Measurements from ENCODE around the gene FCMR. TPM values are rescaled to one million over a fixed set of nuclear protein-coding genes. Genes with fewer than 3 reads are reported as not detected.
A peak's percentile ranks its signal among the peaks of the same experiment; 100 is the strongest.

FCMR gene
- total RNA-seq: 14.1 and 16.7 TPM in 2 replicates

DNA sequence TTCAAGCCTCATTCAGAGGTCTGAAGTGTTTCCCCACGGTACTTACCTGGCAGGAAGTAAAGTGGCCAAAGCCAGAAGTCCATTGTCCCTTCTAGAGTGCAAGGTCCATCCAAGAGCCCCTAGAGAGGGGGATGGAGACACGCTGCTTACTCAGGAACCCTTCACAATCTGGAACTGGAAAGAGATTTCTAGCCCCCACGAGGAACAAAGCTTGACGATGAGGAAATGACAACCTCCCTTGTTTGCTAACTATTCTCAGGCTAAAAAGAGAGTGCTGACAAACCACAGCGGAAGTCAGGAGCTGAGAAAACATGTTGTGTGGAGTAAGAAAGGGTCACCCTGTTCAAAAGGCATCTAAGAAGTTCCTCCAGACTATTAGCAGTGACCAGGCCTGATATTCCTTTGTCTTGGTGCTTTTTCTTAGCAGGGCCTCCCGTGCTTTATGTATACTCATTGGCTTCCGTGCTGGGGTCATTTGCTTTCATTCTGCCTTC is at the start of gene FCMR:
FCMR (minus strand) TSS at position 170 of the 494 bp plus-strand sequence; CDS start at position 83, 87 bp downstream.
- peaks cover 42% of the 10 kb centered on the region for H3K4me1 Mint-ChIP-seq (ENCODE audit: low read depth)
- DNase-seq (ENCODE audit: low spot score): peak; percentile 36
- peak within 1 kb of the TSS; percentile 75 for H3K4me3 Mint-ChIP-seq (ENCODE audit: low read depth)
- H3K36me3 Mint-ChIP-seq (ENCODE audit: low read depth): peaks cover 19% of the 10 kb centered on the region
- H3K27me3 Mint-ChIP-seq (ENCODE audit: low read depth): no peaks in the 10 kb centered on the region
- H3K9me3 Mint-ChIP-seq: no peaks in the 10 kb centered on the region
- no peak within 1 kb of the TSS for H3K27ac Mint-ChIP-seq
- intact Hi-C loops (cut with micrococcal nuclease): loop anchor here (1.0 to 2.0 kb wide), 2 partner anchors 25 to 237 kb away; partner anchors contain the start of gene IL24

- intact Hi-C loops (cut with micrococcal nuclease): no loop called here
- Mint-ChIP-seq H3K4me1 (ENCODE audit: low read depth) (peaks cover 20% of the 10 kb centered on the region), H3K4me3 (ENCODE audit: low read depth) (no peak overlapping the region), H3K27ac (no peak overlapping the region), H3K27me3 (ENCODE audit: low read depth) (peaks cover 35% of the 10 kb centered on the region), H3K36me3 (ENCODE audit: low read depth) (no peaks in the 10 kb centered on the region), H3K9me3 (no peaks in the 10 kb centered on the region)
- DNase-seq (ENCODE audit: low spot score): no peak
Observed at GRCh38 chr1:206971029-206971655, 49.4 kb upstream of the FCMR start.

DNA sequence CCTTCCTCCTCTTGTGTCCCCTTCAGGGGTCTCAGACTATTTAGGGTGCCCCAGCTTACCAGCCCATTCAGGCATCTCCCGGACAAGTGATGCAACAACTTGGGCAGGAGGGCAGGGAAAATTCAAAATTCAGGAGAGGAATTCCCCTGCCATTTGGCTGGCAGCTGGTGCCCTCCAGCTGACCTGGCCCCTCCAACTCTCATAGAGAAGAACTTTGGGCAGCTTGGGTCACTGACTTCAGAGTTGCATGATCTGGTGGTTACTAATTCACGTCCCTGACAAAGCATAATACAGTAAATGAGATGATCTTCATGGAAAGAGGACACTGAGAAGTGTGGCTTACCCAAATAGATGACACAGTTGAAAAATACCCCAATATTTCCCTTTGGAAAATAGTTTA is 48.7 kb upstream of the FCMR start, which contains the start of gene FCAMR:
FCAMR (minus strand) TSS at position 15 of the 400 bp plus-strand sequence. CDS start 335 bp downstream, outside the sequence.
- DNase-seq (ENCODE audit: low spot score): no peak
- Mint-ChIP-seq H3K4me3 (ENCODE audit: low read depth) (no peak within 1 kb of the TSS), H3K36me3 (ENCODE audit: low read depth) (no peaks in the 10 kb centered on the region), H3K9me3 (no peaks in the 10 kb centered on the region), H3K27ac (no peak within 1 kb of the TSS), H3K4me1 (ENCODE audit: low read depth) (peaks cover 20% of the 10 kb centered on the region), H3K27me3 (ENCODE audit: low read depth) (peaks cover 35% of the 10 kb centered on the region)
- intact Hi-C loops (cut with micrococcal nuclease): no loop called here

- H3K27ac Mint-ChIP-seq: no peak overlapping the region
- H3K27me3 Mint-ChIP-seq (ENCODE audit: low read depth): peaks cover 35% of the 10 kb centered on the region
- peaks cover 20% of the 10 kb centered on the region for H3K4me1 Mint-ChIP-seq (ENCODE audit: low read depth)
- H3K9me3 Mint-ChIP-seq: no peaks in the 10 kb centered on the region
- DNase-seq (ENCODE audit: low spot score): no peak
- no peaks in the 10 kb centered on the region for H3K36me3 Mint-ChIP-seq (ENCODE audit: low read depth)
- intact Hi-C loops (cut with micrococcal nuclease): no loop called here
- no peak overlapping the region for H3K4me3 Mint-ChIP-seq (ENCODE audit: low read depth)
Observed at GRCh38 chr1:206969090-206969489, 47.3 kb upstream of the FCMR start.

DNA sequence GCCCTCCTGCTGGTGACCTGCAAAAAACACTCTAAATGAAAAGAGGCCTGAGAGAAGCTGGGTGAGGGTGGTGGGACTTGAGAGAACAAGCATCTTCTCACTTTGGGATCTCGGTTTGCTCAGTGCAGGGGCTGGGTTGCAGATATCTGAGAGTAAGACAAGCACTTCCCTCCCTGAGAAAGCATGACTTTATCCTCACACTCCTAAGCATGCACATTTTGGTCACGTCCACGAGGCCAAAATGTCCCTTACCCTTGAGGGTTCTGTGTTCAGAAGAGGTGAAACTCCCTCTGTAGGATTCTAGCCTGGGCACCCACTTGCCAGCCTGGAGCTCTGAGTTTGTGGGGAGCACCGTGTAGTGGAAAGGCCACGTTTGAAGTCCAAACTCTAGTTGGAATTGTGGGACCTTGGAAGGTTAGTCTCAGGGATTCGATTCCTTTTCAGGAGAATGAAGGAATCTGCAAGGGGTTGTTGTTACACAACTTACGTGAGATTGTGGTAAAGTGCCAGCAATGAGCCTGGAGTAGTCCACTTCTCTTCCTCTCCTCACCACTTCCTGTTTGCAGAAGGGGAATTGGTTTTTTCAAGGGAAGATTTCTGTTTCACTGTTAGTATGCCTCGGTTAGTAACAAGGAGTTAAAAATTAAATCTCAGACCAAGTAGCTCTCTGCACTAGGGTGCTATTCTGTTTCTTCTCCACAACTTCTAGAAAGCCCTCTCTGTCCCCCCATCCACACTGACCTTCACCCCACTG is 45.5 kb upstream of the FCMR start:
- H3K27me3 Mint-ChIP-seq (ENCODE audit: low read depth): peaks cover 27% of the 10 kb centered on the region
- intact Hi-C loops (cut with micrococcal nuclease): no loop called here
- DNase-seq (ENCODE audit: low spot score): no peak
- peak overlapping the region; percentile 2 for H3K27ac Mint-ChIP-seq
- H3K4me1 Mint-ChIP-seq (ENCODE audit: low read depth): peaks cover 32% of the 10 kb centered on the region
- no peak overlapping the region for H3K4me3 Mint-ChIP-seq (ENCODE audit: low read depth)
- H3K9me3 Mint-ChIP-seq: no peaks in the 10 kb centered on the region
- H3K36me3 Mint-ChIP-seq (ENCODE audit: low read depth): no peaks in the 10 kb centered on the region

GRCh38 chr1:206965781-206966180 is 44.0 kb upstream of the FCMR start:
- no peaks in the 10 kb centered on the region for H3K36me3 Mint-ChIP-seq (ENCODE audit: low read depth)
- H3K27me3 Mint-ChIP-seq (ENCODE audit: low read depth): peaks cover 16% of the 10 kb centered on the region
- no peak overlapping the region for H3K4me3 Mint-ChIP-seq (ENCODE audit: low read depth)
- peaks cover 39% of the 10 kb centered on the region for H3K4me1 Mint-ChIP-seq (ENCODE audit: low read depth)
- H3K27ac Mint-ChIP-seq: no peak overlapping the region
- no peak for DNase-seq (ENCODE audit: low spot score)
- intact Hi-C loops (cut with micrococcal nuclease): no loop called here
- H3K9me3 Mint-ChIP-seq: no peaks in the 10 kb centered on the region

DNA sequence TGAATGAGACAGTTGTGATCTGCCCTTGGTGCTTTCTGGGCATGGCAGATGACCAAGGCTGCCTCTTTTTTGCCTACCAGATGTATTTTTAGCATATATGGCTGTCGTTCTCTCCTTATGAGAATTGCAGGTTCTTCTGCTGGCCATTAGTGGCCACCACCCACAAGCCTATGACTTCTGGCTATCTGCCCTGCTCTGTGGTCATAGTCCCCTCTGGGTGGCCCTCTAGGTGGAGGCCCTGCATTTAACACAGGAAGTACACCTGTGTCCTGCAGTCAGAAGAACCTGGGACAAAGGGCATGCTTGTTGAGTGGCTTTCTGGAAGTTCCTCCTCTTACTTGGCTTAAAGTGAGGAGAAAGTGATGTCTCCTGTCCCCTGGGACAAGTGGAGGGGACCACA is 42.0 kb upstream of the FCMR start:
- Mint-ChIP-seq H3K4me1 (ENCODE audit: low read depth) (peaks cover 39% of the 10 kb centered on the region), H3K9me3 (no peaks in the 10 kb centered on the region), H3K4me3 (ENCODE audit: low read depth) (no peak overlapping the region), H3K27ac (no peak overlapping the region), H3K36me3 (ENCODE audit: low read depth) (no peaks in the 10 kb centered on the region), H3K27me3 (ENCODE audit: low read depth) (peaks cover 2% of the 10 kb centered on the region)
- intact Hi-C loops (cut with micrococcal nuclease): no loop called here
- DNase-seq (ENCODE audit: low spot score): no peak

- no peaks in the 10 kb centered on the region for H3K9me3 Mint-ChIP-seq
- H3K4me3 Mint-ChIP-seq (ENCODE audit: low read depth): no peak overlapping the region
- no peak overlapping the region for H3K27ac Mint-ChIP-seq
- intact Hi-C loops (cut with micrococcal nuclease): no loop called here
- no peak for DNase-seq (ENCODE audit: low spot score)
- peaks cover 36% of the 10 kb centered on the region for H3K4me1 Mint-ChIP-seq (ENCODE audit: low read depth)
- no peaks in the 10 kb centered on the region for H3K27me3 Mint-ChIP-seq (ENCODE audit: low read depth)
- no peaks in the 10 kb centered on the region for H3K36me3 Mint-ChIP-seq (ENCODE audit: low read depth)
Observed at GRCh38 chr1:206963119-206963712, 41.5 kb upstream of the FCMR start.

DNA sequence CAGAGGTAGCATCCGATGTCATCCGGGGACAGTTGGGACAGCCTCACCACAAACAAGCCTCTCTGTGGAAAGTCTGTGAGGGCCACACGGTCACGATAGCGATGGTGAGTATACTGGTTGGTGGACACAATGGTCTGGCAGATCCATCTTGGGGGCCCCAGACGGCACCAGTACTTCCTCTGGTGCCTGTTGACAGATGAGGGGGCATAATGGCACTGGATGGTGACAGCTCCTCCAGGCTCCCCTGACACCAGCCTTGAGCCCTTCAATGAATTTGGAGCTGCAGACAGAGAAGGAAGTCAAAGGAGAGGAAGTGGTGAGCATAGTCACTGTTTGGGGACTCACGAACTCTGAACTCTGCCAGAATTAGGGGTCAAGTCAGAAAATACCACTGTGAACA is 40.5 kb upstream of the FCMR start:
- intact Hi-C loops (cut with micrococcal nuclease): no loop called here
- Mint-ChIP-seq H3K36me3 (ENCODE audit: low read depth) (no peaks in the 10 kb centered on the region), H3K4me1 (ENCODE audit: low read depth) (peaks cover 26% of the 10 kb centered on the region), H3K27ac (no peak overlapping the region), H3K4me3 (ENCODE audit: low read depth) (no peak overlapping the region), H3K9me3 (no peaks in the 10 kb centered on the region), H3K27me3 (ENCODE audit: low read depth) (no peaks in the 10 kb centered on the region)
- no peak for DNase-seq (ENCODE audit: low spot score)

- no peaks in the 10 kb centered on the region for H3K27me3 Mint-ChIP-seq (ENCODE audit: low read depth)
- DNase-seq (ENCODE audit: low spot score): no peak
- H3K9me3 Mint-ChIP-seq: no peaks in the 10 kb centered on the region
- H3K27ac Mint-ChIP-seq: no peak overlapping the region
- H3K4me3 Mint-ChIP-seq (ENCODE audit: low read depth): no peak overlapping the region
- no peaks in the 10 kb centered on the region for H3K36me3 Mint-ChIP-seq (ENCODE audit: low read depth)
- H3K4me1 Mint-ChIP-seq (ENCODE audit: low read depth): peaks cover 20% of the 10 kb centered on the region
- intact Hi-C loops (cut with micrococcal nuclease): no loop called here
Observed at GRCh38 chr1:206961668-206962067, 39.9 kb upstream of the FCMR start.

GRCh38 chr1:206960676-206961386 is 39.1 kb upstream of the FCMR start:
- H3K4me1 Mint-ChIP-seq (ENCODE audit: low read depth): peaks cover 19% of the 10 kb centered on the region
- no peak for DNase-seq (ENCODE audit: low spot score)
- H3K4me3 Mint-ChIP-seq (ENCODE audit: low read depth): no peak overlapping the region
- H3K27ac Mint-ChIP-seq: no peak overlapping the region
- H3K36me3 Mint-ChIP-seq (ENCODE audit: low read depth): no peaks in the 10 kb centered on the region
- no peaks in the 10 kb centered on the region for H3K9me3 Mint-ChIP-seq
- no peaks in the 10 kb centered on the region for H3K27me3 Mint-ChIP-seq (ENCODE audit: low read depth)
- intact Hi-C loops (cut with micrococcal nuclease): no loop called here

GRCh38 chr1:206958144-206958543 is 36.4 kb upstream of the FCMR start:
- Mint-ChIP-seq H3K4me3 (ENCODE audit: low read depth) (no peak overlapping the region), H3K27ac (no peak overlapping the region), H3K27me3 (ENCODE audit: low read depth) (no peaks in the 10 kb centered on the region), H3K9me3 (no peaks in the 10 kb centered on the region), H3K36me3 (ENCODE audit: low read depth) (no peaks in the 10 kb centered on the region), H3K4me1 (ENCODE audit: low read depth) (peaks cover 27% of the 10 kb centered on the region)
- intact Hi-C loops (cut with micrococcal nuclease): no loop called here
- DNase-seq (ENCODE audit: low spot score): no peak

Data from activated T-helper 2 cell treated with anti-CD3 and anti-CD28 coated beads, Interferon-gamma antibody, Interleukin-2, Interleukin-4, amounts not matched to agents 10 μg/mL and 5 μg/mL and 100 μg/mL, durations not matched to agents 14 hours and 24 hours and 36 hours (primary cell).